Suppressor macrophage treated with lipopolysaccharide for 1 hour (primary cell): ENCODE data around the gene KCTD5.

Source experiments
- DNase-seq, 3 donors: peaks; one replicate each; pipeline ENCODE4 v3.0.0-alpha.2; 2020 to 2022

The KCTD5 gene

DNA sequence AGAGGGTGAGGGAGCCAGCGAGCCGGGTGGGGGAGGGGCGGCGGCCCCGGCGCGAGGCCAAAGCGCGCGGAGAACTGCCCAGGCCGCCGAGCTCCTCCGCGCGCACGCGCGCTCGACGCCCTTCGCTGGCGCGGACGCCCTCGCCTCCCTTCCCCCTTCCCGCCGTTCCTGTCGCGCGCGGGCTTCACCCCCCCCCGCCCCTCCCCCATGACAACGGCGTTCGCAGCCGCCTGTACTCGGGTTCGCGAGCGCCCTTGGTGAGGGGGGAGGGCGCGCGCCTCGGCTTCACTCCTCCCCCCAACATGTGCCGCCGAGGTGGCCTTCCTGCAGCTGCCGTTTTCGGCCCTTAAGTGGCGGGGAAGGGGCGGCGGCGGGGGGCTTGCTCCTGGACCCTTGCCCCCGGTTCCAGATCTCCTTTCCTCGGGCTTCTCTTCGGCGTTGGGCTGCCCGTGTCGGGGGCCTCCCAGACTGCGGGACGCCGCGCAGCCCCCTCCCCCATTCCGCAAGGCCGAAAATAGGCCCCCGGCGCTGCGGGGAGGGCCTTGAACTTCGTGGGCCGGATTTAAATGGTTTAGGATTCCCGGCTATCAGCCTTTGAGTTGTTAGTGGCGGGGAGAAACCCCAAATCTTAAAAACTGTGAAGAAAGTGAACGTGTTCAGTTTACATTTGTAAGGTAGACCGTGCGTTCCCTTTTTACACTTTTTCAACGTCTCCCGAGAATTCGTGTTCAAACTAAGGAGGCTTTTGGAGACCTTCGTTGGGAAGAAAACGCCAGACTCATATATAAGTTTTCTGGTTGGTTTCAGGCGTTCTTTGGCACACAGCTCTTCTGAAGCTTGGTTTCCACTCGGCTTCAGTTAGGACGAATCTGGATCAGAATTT lies 70.8 kb downstream of the KCTD5 start:
- DNase-seq: peak; percentile 80 to 95 (median 90)

DNA sequence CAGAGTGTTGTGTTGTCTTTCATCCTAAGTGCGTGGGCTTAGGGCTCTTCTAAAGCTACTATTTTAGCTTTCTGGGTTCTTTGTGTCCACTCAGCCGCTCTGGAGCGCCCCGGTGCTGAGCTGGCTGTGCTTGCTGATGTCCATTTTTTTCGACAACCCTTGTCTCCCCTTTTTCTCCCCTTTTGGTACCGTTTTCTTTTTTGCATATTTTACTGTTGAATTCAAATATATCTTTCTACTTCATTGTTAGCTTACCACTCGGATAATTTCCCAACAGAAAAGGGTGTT lies 71.4 kb downstream of the KCTD5 start:
- peak; percentile 49 to 54 (median 52) for DNase-seq

DNA sequence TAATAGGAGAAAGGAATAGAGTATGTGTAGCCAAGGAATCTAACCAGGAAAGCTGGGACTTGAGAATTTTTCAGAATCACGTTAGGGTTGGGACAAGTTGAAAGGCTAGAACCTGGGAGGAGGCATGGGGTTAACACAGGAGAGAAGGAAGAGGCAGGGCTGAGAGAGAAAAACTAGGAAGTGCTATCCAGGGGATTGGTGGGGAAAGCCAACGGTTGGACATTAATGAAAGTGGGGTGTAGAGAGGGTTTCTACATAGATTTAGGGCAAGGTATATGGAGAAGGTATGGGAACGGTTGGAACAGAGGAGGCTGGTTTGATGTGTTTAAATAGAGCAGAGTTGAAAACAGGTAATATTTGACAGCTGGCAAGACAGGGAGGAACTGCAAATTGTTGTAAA lies 72.8 kb downstream of the KCTD5 start:
- DNase-seq: no peak

DNA sequence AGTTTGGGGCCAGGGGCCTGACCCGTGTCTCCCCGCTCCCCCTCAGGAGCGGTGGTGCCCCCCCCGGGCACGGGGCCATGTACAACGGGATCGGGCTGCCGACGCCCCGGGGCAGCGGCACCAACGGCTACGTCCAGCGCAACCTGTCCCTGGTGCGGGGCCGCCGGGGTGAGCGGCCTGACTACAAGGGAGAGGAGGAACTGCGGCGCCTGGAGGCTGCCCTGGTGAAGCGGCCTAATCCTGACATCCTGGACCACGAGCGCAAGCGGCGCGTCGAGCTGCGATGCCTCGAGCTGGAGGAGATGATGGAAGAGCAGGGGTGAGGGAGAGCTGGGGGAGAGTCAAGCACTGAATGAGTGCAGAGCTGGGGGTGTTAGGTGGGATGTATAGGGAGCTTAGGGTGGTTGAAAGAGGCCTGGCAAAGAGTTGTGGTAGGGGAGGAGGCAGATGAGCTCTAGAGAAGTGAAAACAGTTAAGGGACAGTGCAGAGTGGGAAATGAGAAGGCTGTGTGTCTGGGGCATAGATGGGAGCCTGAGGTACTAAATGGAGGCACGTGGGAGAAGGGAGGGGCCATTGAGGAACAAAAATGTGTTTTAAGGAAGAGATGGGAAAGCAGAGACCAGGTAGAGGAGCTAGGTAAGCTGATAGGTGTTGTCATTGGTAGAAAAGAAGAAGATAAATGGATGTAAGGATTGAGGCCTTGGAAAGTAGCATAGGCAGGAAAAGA lies 74.1 kb downstream of the KCTD5 start:
- DNase-seq: no peak

DNA sequence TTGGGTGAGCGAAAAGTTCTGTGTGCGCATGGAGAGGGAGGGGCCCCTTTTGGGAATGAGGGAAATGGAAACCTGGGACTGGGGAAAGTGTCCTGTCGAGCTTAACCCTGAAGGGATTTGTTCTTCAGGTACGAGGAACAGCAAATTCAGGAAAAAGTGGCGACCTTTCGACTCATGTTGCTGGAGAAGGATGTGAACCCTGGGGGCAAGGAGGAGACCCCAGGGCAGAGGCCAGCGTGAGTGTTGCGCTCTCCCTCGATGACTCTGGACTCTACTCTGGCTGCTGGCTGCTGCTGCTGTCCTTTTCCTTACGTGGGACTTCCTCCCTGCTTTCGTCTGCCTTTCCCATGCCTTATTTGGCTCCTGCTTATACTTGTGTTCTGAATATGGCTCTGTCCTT lies 75.0 kb downstream of the KCTD5 start:
- no peak for DNase-seq
